ENCODE results near the gene MLYCD.

DNA sequence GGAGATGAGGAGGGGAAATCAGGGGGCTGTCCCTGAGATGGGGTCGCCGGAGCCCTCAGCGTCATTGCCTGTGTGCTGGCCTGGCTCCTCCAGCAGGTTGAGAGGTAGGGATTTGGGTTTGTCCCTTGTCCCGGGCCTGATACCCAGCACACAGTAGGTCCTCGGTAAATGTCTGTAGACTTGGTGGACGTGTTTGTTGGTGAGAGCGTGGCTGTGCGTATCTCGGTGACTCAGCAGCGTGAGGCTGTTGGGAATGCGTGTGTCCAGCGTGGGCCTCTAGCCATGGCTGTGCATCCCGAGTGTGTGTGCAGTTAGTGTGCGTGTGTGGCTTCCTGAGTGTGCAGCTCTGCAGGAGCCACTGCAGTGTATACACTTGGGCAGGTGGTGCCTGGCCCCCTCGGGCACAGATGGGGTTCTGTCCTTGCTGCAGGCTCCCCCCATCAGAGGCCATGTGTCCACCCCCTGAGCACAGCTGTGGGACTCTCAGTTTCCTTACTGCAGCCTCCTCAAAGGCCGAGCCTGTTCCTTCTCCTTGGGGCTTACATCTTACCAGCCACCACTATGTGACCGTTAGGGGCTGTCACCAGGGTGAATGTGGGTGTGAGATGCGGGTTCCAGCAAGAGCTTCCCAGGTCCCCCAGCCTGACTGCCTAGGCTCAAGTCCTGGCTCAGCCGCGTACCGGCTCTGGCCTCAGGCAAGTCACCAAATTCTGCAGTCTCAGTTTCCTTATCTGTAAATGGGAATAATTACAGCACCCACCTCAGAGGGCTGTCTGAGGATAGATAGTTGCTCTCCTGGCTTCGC, 74.9 kb downstream of the MLYCD start:
- TF ChIP-seq EZH2 (IDR thresholded peaks at IDR 0.05; ENCODE audit: borderline replicate concordance, insufficient read depth, low read length, poor library complexity, severe bottlenecking), result no peak
- no peak for TF ChIP-seq CTCF (IDR thresholded peaks at IDR 0.05; ENCODE audit: poor library complexity, severe bottlenecking)
- no peak for TF ChIP-seq TAF1 (IDR thresholded peaks at IDR 0.05; ENCODE audit: low read depth)
- no peak for TF ChIP-seq POLR2AphosphoS5 (IDR thresholded peaks at IDR 0.05)
- TF ChIP-seq RAD21 (conservative IDR thresholded peaks at IDR 0.05), result no peak
- TF ChIP-seq EP300 (conservative IDR thresholded peaks at IDR 0.05; ENCODE audit: poor library complexity, severe bottlenecking), result no peak
- no peak for TF ChIP-seq SMC3 (conservative IDR thresholded peaks at IDR 0.05; ENCODE audit: poor library complexity)
- no peak for TF ChIP-seq REST (IDR thresholded peaks at IDR 0.05; ENCODE audit: borderline replicate concordance)
- no peak for TF ChIP-seq MXI1 (conservative IDR thresholded peaks at IDR 0.05; ENCODE audit: poor library complexity, severe bottlenecking)

All from neural cell (in vitro differentiated cells).